GM23248 (cell line): Measurements from ENCODE around the gene B4GALT5. TPM values are rescaled to one million over a fixed set of nuclear protein-coding genes. Genes with fewer than 3 reads are reported as not detected.
A peak's percentile ranks its signal among the peaks of the same experiment; 100 is the strongest.
"Not testable (repeated sequence)": the region's sequence is repeated elsewhere in the genome, so short reads cannot be mapped to it uniquely, and the experiment has no call there.

Experiments
- DNase-seq: peaks from one replicate; pipeline ENCODE4 v3.0.0-alpha.2; 2015
- H2AFZ ChIP-seq: fragments of 200-600 bp; sonication (generic); 2 replicates; pipeline ENCODE4 v1.6.1; 2016; ENCODE audit warnings: antibody characterized with exemption
- H3F3A ChIP-seq: fragments of 200-600 bp; sonication (generic); 2 replicates; pipeline ENCODE4 v1.6.1; 2016; ENCODE audit warnings: mild to moderate bottlenecking, antibody characterized with exemption, mixed run types; ENCODE audit not compliant: insufficient read depth
- H3K27ac ChIP-seq: fragments of 200-600 bp; sonication (generic); 2 replicates; pipeline ENCODE4 v1.5.1; 2016; ENCODE audit warnings: mild to moderate bottlenecking
- H3K27me3 ChIP-seq: fragments of 200-600 bp; sonication (generic); replicated peaks from 2 replicates; pipeline ENCODE4 v1.6.1; 2016; ENCODE audit warnings: mild to moderate bottlenecking; ENCODE audit not compliant: insufficient read depth
- H3K36me3 ChIP-seq: fragments of 200-600 bp; sonication (generic); 2 replicates; pipeline ENCODE4 v1.6.1; 2016; ENCODE audit warnings: low read depth, mild to moderate bottlenecking
- H3K4me1 ChIP-seq: fragments of 200-600 bp; sonication (generic); 2 replicates; pipeline ENCODE4 v1.6.1; 2016; ENCODE audit warnings: mild to moderate bottlenecking; ENCODE audit not compliant: insufficient read depth
- H3K4me2 ChIP-seq: fragments of 200-600 bp; sonication (generic); one replicate; pipeline ENCODE4 v1.6.1; 2016; ENCODE audit warnings: mild to moderate bottlenecking; ENCODE audit not compliant: unreplicated experiment
- H3K4me3 ChIP-seq: fragments of 200-600 bp; sonication (generic); 2 replicates; pipeline ENCODE4 v1.5.1; 2016; ENCODE audit warnings: mild to moderate bottlenecking
- H3K79me2 ChIP-seq: fragments of 200-600 bp; sonication (generic); 2 replicates; pipeline ENCODE4 v1.6.1; 2016; ENCODE audit warnings: mild to moderate bottlenecking; ENCODE audit not compliant: insufficient read depth
- H3K9ac ChIP-seq: fragments of 200-600 bp; sonication (generic); 2 replicates; pipeline ENCODE4 v1.6.1; 2016; ENCODE audit warnings: mild to moderate bottlenecking
- H3K9me2 ChIP-seq: fragments of 200-600 bp; sonication (generic); 2 replicates; pipeline ENCODE4 v1.6.1; 2016; ENCODE audit warnings: mixed run types, mild to moderate bottlenecking, moderate library complexity; ENCODE audit not compliant: insufficient read depth
- H3K9me3 ChIP-seq: fragments of 200-600 bp; sonication (generic); one replicate; pipeline ENCODE4 v1.6.1; 2017; ENCODE audit warnings: low read depth
- H4K20me1 ChIP-seq: fragments of 200-600 bp; sonication (generic); 2 replicates; pipeline ENCODE4 v1.6.0; 2016; ENCODE audit not compliant: insufficient read depth
- EZH2 ChIP-seq: fragments of 200-600 bp; sonication (generic); IDR thresholded peaks from 2 replicates; pipeline ENCODE4 v1.6.1; 2018; ENCODE audit warnings: antibody characterized with exemption, mild to moderate bottlenecking; ENCODE audit not compliant: insufficient read depth, poor library complexity, severe bottlenecking
- EZH2phosphoT487 ChIP-seq: fragments of 200-600 bp; sonication (generic); IDR thresholded peaks from 2 replicates; pipeline ENCODE4 v1.6.1; 2018; ENCODE audit warnings: antibody characterized with exemption, moderate library complexity, mild to moderate bottlenecking, low read depth; ENCODE audit not compliant: insufficient read depth
- WGBS, 2 experiments: methylation state at CpG; one replicate each; pipeline ENCODE4 v1.1.6; 2015 to 2017; ENCODE audit warnings: low lambda C conversion rate in 2 of 2, low coverage in 1 of 2; ENCODE audit errors: missing lambda C conversion rate in 2 of 2; 5-methylcytosine and 5-hydroxymethylcytosine counted together
- in situ Hi-C: fragments of 300-500 bp; cut with MboI; formaldehyde crosslinking; loops from 2 replicates; pipeline ENCODE4 v1.15.0; 2020
- polyA plus RNA-seq: library from polyadenylated mRNA; unstranded; fragments of >200 nt; fragmentation: Nextera tagmentation; extraction: Ambion mirVana; gene quantifications from 2 replicates; pipeline ENCODE4 v1.2.1, GENCODE V29; 2016
- total RNA-seq: library from RNA; depleted of rRNA; stranded (reverse); fragments of >200 nt; shearing (Covaris generic); gene quantifications from 2 replicates; pipeline ENCODE4 v1.2.3, GENCODE V29; 2014; rRNA removed

The B4GALT5 gene
- total RNA-seq (15.9 and 16.9 TPM in 2 replicates), polyA plus RNA-seq (4.2 and 4.5 TPM in 2 replicates)

DNA sequence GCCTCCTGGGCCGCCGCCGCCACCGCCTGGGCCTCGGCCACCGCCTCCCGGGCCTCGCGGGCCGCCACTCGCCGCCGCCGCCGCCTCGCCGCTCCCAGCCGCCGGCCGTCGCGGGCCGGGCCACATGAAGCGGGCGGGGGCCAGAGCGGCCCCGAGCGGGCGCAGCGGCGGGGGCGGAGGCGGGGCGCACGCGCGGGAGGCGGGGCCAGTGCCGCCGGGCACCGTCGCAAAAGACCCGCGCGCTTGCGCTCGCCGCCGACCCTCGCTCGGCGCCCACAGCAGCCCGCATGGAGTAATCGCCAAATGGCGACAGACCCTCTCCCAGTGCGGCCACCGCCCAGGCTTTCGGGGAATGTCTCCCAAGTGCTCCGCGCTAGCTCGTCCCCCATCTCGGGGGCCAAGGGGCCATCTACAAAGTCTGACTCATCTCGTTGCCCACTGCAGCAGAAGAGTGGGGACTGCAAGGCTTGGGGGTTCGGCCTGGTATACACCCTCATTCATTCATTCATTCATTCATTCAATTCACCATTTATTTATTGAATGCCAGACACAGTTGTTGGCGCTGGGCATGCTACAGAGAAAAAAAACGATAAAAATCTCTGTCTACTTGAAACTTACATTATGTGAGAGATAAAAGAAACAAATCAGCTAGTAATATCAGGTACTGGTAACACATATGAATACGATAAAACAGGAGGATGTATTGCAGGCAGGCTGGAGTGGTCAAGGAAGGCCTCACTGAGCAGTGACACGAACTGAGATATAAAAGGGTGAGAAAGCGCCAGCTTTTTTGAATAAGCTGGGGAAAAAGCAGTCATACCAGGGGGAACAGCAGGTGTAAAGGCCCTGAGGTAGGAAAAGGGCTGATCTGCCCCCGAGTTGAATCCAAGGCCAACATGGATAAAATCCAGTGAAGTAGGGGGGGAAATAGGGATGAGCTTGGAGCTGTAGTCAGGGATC, at the start of gene B4GALT5:
Gene B4GALT5, minus strand, starts transcription at position 126 of the 960 bp plus-strand sequence. CDS start 188 bp downstream, outside the sequence.
- Histone ChIP-seq H3K4me2 (peak within 1 kb of the TSS; percentile 87), H3K4me1 (peaks cover 17% of the 10 kb centered on the region), H3K27me3 (no peaks in the 10 kb centered on the region), H3K9ac (peak within 1 kb of the TSS; percentile 91), H3K27ac (peak within 1 kb of the TSS; percentile 34), H4K20me1 (no peaks in the 10 kb centered on the region), H3K9me2 (no peaks in the 10 kb centered on the region), H3K79me2 (peaks cover 52% of the 10 kb centered on the region), H3F3A (peaks cover 8% of the 10 kb centered on the region), H3K36me3 (no peaks in the 10 kb centered on the region), H3K9me3 (no peaks in the 10 kb centered on the region), H2AFZ (peak within 1 kb of the TSS; percentile 97), H3K4me3 (peak within 1 kb of the TSS; percentile 86)
- WGBS, 2 experiments: 4 to 5% methylated on average over 28 to 48 of the region's 70 CpGs
- in situ Hi-C loops: no loop called here
- TF ChIP-seq EZH2phosphoT487 (no peak), EZH2 (no peak)
- DNase-seq: peak; percentile 82

- Histone ChIP-seq H3K27ac (no peak overlapping the region), H3K4me2 (no peak overlapping the region), H3K36me3 (no peaks in the 10 kb centered on the region), H3K4me1 (peaks cover 5% of the 10 kb centered on the region), H2AFZ (no peak overlapping the region), H3K4me3 (no peak overlapping the region), H3K9me3 (no peaks in the 10 kb centered on the region), H3K27me3 (no peaks in the 10 kb centered on the region), H3K9ac (no peak overlapping the region), H3F3A (0 out of 2 replicates have a peak, but pooled peaks cover 3% of the 10 kb centered on the region), H4K20me1 (no peaks in the 10 kb centered on the region), H3K79me2 (no peaks in the 10 kb centered on the region), H3K9me2 (no peaks in the 10 kb centered on the region)
- no peak for DNase-seq
- TF ChIP-seq EZH2: no peak
- no peak for TF ChIP-seq EZH2phosphoT487
- 89 to 90% methylated on average over 12 of the region's 12 CpGs for WGBS, 2 experiments
- in situ Hi-C loops: no loop called here
These were observed 49.5 kb upstream of the B4GALT5 start for GRCh38 chr20:49762940-49763766.

GRCh38 chr20:49761888-49762287, 48.2 kb upstream of the B4GALT5 start:
- 76 to 77% methylated on average over 7 of the region's 7 CpGs for WGBS, 2 experiments
- H3K4me2 ChIP-seq, H3F3A ChIP-seq, H3K27ac ChIP-seq, H3K79me2 ChIP-seq, H3K36me3 ChIP-seq, H3K9me3 ChIP-seq, H3K9ac ChIP-seq, H3K4me1 ChIP-seq, H2AFZ ChIP-seq, H3K4me3 ChIP-seq, in situ Hi-C loops, H4K20me1 ChIP-seq, H3K9me2 ChIP-seq, DNase-seq, H3K27me3 ChIP-seq: not testable (repeated sequence)

GRCh38 chr20:49759266-49759950, 45.7 kb upstream of the B4GALT5 start:
- no peaks in the 10 kb centered on the region for H3K27me3 ChIP-seq
- H3K4me2 ChIP-seq: no peak overlapping the region
- no peak overlapping the region for H2AFZ ChIP-seq
- no peaks in the 10 kb centered on the region for H3K36me3 ChIP-seq
- in situ Hi-C loops: no loop called here
- TF ChIP-seq EZH2: no peak
- TF ChIP-seq EZH2phosphoT487: no peak
- no peak for DNase-seq
- H3F3A ChIP-seq: no peaks in the 10 kb centered on the region
- no peak overlapping the region for H3K27ac ChIP-seq
- 67 to 72% methylated on average over 7 of the region's 7 CpGs for WGBS, 2 experiments
- H3K4me3 ChIP-seq: no peak overlapping the region
- H3K9me2 ChIP-seq: no peaks in the 10 kb centered on the region
- no peaks in the 10 kb centered on the region for H3K9me3 ChIP-seq
- no peaks in the 10 kb centered on the region for H3K79me2 ChIP-seq
- no peaks in the 10 kb centered on the region for H4K20me1 ChIP-seq
- no peak overlapping the region for H3K9ac ChIP-seq
- no peaks in the 10 kb centered on the region for H3K4me1 ChIP-seq
